ENCODE results near the gene LCE3D.

- TF ChIP-seq CREB1 (CRISPR knock-in tag; IDR thresholded peaks at IDR 0.05; ENCODE audit: low read depth): no peak
- TF ChIP-seq CTCF (conservative IDR thresholded peaks at IDR 0.05; ENCODE audit: low read depth in 2 of 2): no peak
- TF ChIP-seq ETS1 (IDR thresholded peaks at IDR 0.05): no peak
- no peak for TF ChIP-seq POLR2AphosphoS5 (IDR thresholded peaks at IDR 0.05; ENCODE audit: low read depth)
- no peak for TF ChIP-seq EZH2 (IDR thresholded peaks at IDR 0.05; ENCODE audit: low read depth, unreplicated experiment)
- TF ChIP-seq EZH2phosphoT487 (IDR thresholded peaks at IDR 0.05; ENCODE audit: unreplicated experiment): no peak
- TF ChIP-seq REST (IDR thresholded peaks at IDR 0.05; ENCODE audit: unreplicated experiment): no peak
These were observed 19.6 kb upstream of the LCE3D start, which contains the start of gene LCE3C for GRCh38 chr1:152599934-152600333.
